PFSK-1 (cell line): Measurements from ENCODE around the gene FAH.

Experiments used
- FOXP2 ChIP-seq: optimal IDR thresholded peaks from 2 replicates; pipeline ENCODE3; 2011; ENCODE audit warnings: borderline replicate concordance, control low read depth, inconsistent platforms; ENCODE audit not compliant: insufficient read depth; ENCODE audit errors: extremely low read length, extremely low read depth
- POLR2AphosphoS5 ChIP-seq: IDR thresholded peaks from 2 replicates; pipeline ENCODE4 v1.6.1; 2012; ENCODE audit warnings: low read depth, mild to moderate bottlenecking, control low read depth, low read length, moderate library complexity
- TAF1 ChIP-seq: IDR thresholded peaks from 2 replicates; pipeline ENCODE4 v1.6.1; 2012; ENCODE audit warnings: low read length, control low read depth, borderline replicate concordance; ENCODE audit not compliant: insufficient read depth
- TF ChIP-seq, protein P1 (sequence below), 2 experiments: IDR thresholded peaks; 2 replicates each; pipeline versions ENCODE4 v1.6.1 to v1.8.0; 2011 to 2012; ENCODE audit warnings: low read depth in 2 of 2, low read length in 2 of 2, control low read depth in 1 of 2, inconsistent platforms in 1 of 2, mild to moderate bottlenecking in 1 of 2, moderate library complexity in 1 of 2; ENCODE audit not compliant: insufficient read depth in 1 of 2

DNA sequence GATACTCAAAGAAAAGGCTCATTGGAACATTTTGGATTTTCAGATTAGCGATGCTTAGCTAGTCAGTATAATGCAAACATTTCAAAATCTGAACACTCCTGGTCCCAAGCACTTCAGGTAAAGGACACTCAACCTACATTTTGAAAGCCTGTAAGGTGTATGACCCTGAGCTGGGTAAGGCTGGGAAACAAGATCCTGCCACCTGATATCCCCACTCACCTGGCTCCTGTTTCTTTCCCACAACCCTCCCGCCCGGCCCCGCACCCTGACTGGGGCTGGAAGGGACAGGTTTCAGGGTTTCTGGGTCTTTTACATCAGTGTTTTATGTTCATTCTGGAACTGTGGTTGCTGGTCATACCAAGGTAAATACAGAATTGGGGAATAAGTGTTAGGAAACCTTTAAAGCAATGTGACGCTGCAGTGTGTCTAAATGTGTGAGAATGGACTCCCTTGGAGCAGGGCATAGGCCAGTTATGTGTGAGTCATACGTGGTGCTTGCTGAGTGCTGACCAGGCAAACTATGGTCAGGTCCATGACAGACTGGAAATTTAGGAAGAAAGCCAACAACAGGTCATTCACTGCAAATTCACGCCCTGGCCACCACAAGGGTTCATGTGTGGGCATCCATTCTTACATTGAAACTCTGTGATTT lies 76.3 kb downstream of the FAH start:
- TF ChIP-seq, protein P1, sequence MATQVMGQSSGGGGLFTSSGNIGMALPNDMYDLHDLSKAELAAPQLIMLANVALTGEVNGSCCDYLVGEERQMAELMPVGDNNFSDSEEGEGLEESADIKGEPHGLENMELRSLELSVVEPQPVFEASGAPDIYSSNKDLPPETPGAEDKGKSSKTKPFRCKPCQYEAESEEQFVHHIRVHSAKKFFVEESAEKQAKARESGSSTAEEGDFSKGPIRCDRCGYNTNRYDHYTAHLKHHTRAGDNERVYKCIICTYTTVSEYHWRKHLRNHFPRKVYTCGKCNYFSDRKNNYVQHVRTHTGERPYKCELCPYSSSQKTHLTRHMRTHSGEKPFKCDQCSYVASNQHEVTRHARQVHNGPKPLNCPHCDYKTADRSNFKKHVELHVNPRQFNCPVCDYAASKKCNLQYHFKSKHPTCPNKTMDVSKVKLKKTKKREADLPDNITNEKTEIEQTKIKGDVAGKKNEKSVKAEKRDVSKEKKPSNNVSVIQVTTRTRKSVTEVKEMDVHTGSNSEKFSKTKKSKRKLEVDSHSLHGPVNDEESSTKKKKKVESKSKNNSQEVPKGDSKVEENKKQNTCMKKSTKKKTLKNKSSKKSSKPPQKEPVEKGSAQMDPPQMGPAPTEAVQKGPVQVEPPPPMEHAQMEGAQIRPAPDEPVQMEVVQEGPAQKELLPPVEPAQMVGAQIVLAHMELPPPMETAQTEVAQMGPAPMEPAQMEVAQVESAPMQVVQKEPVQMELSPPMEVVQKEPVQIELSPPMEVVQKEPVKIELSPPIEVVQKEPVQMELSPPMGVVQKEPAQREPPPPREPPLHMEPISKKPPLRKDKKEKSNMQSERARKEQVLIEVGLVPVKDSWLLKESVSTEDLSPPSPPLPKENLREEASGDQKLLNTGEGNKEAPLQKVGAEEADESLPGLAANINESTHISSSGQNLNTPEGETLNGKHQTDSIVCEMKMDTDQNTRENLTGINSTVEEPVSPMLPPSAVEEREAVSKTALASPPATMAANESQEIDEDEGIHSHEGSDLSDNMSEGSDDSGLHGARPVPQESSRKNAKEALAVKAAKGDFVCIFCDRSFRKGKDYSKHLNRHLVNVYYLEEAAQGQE (IDR thresholded peaks at IDR 0.05; ENCODE audit: insufficient read depth in 1 of 2, low read depth in 2 of 2, low read length in 2 of 2), result no peak
- TF ChIP-seq POLR2AphosphoS5 (no peak), TAF1 (no peak), FOXP2 (no peak)
